Measurements from ENCODE around the gene CACUL1. TPM values are rescaled to one million over a fixed set of nuclear protein-coding genes. Genes with fewer than 3 reads are reported as not detected.
"Not testable (repeated sequence)": the region's sequence is repeated elsewhere in the genome, so short reads cannot be mapped to it uniquely, and the experiment has no call there.

Gene CACUL1
- total RNA-seq: 10 to 100 TPM; 42.1 TPM
- long read RNA-seq, full-length matches to known transcripts: 24 of 29 reads
- long read RNA-seq, partial matches to known transcripts: 0 of 29 reads
- long read RNA-seq, other reads (novel, unspliced or antisense): 5 of 29 reads

DNA sequence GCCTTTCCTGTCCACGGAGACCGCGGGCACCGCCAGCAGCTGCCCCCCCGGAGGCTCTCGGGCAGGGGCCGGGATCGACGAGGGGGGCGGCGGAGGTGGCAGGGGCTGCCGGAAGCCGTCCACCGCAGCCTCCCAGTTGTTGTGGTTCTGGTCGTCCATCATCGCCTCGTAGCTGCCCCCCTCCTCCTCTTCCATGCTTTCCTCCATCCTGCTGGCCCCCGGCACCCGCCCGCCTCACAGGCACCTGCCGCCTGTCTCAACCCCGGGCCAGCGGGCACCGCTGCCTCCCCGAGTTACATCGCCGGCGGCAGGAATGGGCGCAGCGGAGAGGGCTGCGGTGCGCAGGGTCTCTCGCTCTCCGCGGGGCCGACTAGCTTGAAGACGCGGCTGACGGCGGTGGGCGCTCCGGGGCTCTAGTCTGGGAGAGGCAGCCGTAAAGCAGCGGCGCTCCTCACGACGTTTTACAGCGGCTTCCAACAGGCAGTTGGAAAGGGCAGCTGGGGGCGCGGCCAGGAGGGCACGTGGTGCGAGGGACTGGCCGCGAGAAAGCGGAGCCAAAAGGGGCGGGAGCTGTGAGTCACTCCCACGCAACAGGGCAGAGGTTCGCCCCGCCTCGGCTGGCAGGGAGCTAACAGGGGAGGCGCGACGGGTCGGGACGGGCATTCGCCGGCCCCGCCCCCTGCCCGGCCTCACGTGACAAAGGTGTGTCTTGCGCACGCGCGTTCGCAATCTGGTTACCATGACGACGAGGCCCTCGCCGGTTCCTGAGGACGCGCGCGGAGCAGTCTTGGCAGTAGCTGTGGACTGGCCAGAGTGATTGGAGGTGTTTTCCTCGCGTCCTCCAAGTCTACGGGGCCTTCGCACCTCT, at the start of gene CACUL1:
TSS of gene CACUL1 (minus strand) at position 415 of the 868 bp plus-strand sequence. CDS start at position 207, 208 bp downstream.
- ATAC-seq: peak; percentile 97
- intact Hi-C loops (cut with DNase I, micrococcal nuclease): no loop called here
- peak; percentile 100 for DNase-seq

DNA sequence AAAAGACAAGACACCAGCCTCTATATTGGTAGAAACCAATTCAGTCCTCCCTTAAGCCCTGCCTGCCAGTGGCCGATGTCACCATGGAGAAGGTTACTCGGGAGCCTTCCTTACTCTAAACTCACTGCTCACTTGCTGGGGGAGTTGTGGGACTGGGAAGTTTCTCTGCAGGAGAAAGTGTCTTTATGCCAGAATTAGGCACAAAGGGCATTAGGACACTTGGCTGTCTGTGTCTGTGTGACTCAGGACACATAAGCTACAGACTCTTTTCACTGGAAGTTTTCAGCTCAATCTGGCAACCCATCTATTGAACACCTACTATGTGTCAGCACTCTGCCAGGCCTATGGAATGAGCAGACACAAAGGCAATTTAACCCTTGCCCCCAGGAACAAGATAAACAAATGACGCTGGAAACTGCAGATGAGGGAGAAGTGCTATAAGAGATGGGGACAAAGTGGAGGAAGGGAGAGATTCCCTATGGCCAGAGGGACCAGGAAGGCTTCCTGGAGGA, 49.5 kb upstream of the CACUL1 start:
- intact Hi-C loops (cut with DNase I, micrococcal nuclease): no loop called here
- ATAC-seq (no peak), DNase-seq (no peak)

DNA sequence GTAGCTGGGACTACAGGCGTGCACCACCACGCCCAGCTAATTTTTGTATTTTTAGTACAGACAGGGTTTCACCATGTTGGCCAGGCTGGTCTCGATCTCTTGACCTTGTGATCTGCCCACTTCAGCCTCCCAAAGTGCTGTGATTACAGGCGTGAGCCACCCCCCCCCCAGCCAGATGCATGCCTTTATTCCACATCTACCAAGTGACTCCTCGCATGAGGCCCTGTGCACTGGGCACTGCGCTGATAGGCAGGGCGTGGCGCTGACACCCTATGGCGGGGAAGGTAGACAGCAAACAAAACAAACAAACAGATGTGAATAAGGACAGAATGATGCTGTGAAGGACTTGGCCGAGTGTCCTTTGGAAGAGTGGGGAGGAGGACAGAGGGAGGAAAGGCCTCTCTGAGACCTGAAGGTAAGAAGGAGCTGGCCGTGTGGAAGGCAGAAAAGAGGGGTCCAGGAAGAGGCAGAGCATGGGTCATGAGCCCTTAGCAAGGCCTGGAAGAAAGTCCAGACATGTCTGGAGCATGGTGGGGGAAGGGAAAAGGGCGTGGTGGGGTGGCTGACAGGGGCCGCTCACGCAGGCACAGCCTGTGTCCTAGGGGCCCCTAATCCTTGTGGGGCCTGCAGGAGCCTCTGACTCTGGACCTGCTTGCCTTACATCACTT, 47.5 kb upstream of the CACUL1 start:
- intact Hi-C loops (cut with DNase I, micrococcal nuclease): no loop called here
- ATAC-seq: no peak
- no peak for DNase-seq

DNA sequence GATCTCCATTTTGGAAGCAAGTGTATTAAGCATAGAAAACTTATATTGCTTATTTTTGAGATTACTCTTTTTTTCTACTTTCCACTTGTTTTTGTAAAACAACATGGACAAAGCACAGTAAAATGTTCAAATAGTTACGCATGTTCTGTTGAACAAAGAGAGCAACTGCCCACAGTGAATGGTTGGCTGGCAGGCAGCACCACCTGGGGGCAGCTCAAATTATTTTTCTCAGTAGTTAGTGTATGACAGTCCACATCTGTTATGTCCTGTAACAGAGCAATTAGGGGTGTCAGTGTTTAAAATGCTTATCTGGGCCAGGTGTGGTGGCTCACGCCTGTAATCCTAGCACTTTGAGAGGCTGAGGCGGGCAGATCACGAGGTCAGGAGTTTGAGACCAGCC, 46.1 kb upstream of the CACUL1 start:
- DNase-seq: peak in 1 of 2 donors; percentile 34
- intact Hi-C loops (cut with DNase I, micrococcal nuclease): no loop called here
- peak; percentile 71 for ATAC-seq

DNA sequence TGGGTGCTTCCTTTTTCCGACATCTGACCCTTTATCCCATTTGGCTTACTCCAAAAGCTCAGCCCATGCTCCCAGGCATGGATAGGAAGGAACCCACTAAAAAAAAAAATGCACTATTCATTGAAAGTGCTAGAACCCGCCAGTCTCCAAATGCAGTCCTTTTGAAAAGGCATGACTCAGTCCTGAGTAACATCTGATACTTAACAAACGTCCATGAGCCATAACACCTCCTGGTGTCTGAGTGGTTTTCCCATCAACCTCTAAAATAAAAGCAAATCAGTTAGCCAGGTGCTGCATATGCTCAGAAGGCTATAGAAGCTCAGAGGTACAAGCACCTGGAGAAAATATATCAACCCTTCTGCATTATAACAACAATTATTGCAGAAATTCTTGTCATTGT, 45.0 kb upstream of the CACUL1 start:
- DNase-seq (no peak), ATAC-seq (no peak)
- intact Hi-C loops (cut with DNase I, micrococcal nuclease): no loop called here

DNA sequence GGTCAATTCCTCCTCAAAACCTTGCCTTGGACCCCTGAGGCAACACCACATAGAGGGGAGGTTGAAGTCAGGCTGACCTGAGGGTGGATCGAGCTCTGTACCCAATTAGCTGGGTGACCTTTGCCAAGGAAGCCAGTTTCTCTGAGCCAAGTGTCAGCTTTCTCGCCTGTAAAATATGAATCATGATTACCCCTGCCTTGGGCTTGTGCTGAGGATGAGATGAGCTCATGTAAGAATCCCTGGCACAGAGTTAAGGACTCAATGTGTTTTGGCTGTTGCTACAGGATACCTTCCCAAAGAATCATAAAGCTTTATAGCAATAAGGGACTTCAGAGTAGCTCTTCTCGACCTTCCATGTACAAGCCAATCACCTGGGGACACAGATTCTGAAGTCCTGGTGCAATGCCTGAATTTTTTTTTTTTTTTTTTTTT, 43.5 kb upstream of the CACUL1 start:
- ATAC-seq (peak; percentile 11), DNase-seq (no peak)
- intact Hi-C loops (cut with DNase I, micrococcal nuclease): no loop called here

DNA sequence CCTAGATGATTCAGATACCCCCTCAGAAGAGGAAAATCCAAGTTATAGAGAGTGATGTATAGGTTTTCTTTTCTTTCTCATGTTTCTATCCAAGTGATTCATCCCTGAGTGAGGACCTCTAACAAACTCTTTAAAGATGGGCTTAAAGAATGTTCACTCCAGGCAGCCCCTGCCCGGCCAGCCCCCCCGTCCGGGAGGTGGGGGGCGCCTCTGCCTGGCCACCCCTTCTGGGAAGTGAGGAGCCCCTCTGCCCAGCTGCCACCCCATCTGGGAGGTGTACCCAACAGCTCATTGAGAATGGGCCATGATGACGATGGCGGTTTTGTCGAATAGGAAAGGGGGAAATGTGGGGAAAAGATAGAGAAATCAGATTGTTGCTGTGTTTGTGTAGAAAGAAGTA, 40.2 kb upstream of the CACUL1 start:
- DNase-seq; intact Hi-C loops (cut with DNase I, micrococcal nuclease); ATAC-seq: not testable (repeated sequence)

DNA sequence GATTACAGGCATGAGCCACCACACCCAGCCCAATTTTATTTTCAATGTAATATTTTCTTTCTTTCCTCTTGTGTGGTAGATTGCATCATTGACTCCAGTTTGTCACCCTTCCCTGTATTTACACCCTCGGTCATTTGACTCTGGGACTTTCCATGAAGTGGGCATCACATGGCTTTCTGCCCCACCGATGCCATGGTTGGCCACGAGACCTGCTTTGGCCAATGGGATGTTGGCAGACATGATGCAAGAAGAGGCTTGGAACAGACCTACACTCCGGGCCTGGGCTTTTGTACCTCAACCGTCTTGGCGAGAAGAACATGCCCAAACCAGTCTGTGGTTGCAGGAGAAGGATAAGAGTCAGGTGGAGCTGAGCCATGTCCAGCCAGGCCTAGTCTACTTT, 38.8 kb upstream of the CACUL1 start:
- intact Hi-C loops (cut with DNase I, micrococcal nuclease): no loop called here
- ATAC-seq (no peak), DNase-seq (no peak)

DNA sequence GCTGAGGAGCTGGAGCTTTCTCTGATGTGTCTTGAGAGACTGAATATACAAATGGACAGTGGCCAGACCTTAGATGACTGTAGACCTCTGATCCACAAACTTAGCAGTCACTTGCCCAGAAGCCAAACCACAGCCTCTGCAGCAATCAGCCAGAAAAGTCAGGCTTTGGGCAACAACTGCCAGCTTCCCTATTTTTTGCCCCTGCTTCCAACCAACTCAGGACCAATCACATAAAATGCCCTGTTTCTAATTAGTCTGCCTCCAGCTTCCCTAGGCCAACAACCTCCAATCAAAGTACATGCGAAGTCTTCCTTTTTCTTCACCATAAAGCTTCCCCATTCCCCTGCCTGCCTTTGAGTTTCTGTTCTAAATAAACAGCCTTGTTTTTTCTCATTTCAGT, 37.8 kb upstream of the CACUL1 start:
- DNase-seq (no peak), ATAC-seq (peak; percentile 17)
- intact Hi-C loops (cut with DNase I, micrococcal nuclease): no loop called here

DNA sequence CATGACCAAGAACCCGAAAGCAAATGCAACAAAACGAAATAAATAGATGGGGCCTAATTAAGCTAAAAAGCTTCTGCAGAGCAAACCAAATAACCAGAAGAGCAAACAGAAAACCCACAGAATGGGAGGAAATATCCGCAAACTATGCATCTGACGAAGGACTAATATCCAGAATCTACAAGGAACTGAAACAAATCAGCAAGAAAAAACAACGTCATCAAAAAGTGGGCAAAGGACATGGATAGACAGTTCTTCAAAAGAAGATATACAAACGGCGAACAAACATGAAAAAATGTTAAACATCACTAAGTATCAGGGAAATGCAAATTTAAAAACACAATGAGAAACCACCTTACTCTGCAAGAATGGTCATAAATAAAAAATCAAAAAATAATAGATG, 35.3 kb upstream of the CACUL1 start:
- intact Hi-C loops (cut with DNase I, micrococcal nuclease): no loop called here
- ATAC-seq: no peak
- no peak for DNase-seq

DNA sequence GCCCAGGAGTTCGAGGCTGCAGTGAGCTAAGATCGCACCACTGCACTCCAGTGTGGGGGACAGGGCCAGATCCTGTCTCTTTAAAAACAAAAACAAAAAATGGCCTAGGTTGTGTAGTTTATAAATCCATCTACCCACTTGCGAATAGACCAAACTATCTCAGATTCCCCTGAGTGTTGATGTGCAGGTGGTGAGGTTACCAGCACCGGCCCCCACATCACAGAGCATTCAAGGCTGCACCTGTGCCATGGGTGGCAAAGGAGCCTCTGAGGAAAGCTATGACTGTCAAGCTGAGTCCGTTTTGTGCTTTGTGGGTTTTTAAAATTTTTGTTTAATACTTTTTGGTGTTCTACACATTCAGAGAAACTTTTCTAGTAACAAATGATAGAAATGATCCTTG, 30.8 kb upstream of the CACUL1 start:
- DNase-seq: no peak
- ATAC-seq: no peak
- intact Hi-C loops (cut with DNase I, micrococcal nuclease): no loop called here

DNA sequence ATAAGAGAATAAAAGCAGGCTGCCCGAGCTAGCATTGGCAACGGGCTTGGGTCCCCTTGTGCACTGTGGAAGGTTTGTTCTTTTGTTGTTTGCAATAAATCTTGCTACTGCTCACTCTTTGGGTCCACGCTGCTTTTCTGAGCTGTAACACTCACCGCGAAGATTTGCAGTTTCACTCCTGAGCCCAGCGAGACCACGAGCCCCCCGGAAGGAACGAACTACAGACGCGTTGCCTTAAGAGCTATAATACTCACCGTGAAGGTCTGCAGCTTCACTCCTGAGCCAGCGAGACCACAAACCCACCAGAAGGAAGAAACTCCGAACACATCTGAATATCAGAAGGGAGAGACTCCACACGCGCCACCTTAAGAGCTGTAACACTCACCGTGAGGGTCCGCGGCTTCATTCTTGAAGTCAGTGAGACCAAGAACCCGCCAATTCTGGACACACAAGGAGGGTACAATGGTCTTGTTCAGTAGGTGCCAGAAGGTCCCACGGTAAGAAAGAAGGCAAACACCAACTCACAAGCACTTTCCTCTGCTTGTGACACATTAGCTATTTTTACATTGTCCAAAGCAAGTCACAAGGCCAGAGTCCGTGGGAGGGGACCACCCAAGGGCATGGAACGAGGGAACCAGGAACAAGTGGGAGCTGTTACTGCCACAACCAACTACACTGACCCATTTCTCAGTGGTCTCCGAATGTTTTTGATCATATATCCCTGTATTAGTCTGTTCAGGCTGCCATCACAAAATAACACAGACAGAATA, 29.2 kb upstream of the CACUL1 start:
- ATAC-seq (no peak), DNase-seq (no peak)
- intact Hi-C loops (cut with DNase I, micrococcal nuclease): no loop called here

DNA sequence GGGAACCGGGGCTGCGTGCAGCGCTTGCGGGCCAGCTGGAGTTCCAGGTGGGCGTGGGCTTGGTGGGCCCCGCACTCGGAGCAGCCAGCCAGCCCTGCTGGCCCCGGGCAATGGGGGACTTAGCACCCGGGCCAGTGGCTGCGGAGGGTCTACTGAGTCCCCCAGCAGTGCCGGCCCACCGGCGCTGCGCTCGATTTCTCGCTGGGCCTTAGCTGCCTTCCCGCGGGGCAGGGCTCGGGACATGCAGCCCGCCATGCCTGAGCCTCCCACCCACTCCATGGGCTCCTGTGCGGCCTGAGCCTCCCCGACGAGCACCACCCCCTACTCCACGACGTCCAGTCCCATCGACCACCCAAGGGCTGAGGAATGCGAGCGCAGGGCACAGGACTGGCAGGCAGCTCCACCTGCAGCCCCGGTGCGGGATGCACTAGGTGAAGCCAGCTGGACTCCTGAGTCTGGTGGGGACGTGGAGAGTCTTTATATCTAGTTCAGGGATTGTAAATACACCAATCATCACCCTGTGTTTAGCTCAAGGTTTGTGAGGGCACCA, 28.2 kb upstream of the CACUL1 start:
- intact Hi-C loops (cut with DNase I, micrococcal nuclease); DNase-seq; ATAC-seq: not testable (repeated sequence)

DNA sequence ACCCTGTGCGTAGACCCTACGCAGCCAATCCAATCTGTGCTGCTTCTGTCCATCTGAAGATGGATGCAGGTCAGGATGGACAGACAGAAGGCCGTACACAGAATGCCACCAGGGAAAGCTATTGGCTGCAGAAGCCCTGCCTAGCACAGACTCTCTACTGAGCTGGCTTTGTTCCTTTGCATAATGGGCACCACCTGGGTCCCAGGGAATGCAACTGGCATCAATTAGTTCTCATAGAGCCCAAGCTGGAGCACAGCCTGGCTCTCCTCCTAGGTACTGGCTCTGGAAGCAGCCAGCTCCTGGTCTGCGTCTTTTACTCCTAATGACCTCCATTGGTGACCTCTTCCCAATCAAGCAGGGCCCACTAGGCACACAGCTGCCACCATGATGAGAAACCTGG, 26.8 kb upstream of the CACUL1 start:
- DNase-seq (no peak), ATAC-seq (no peak)
- intact Hi-C loops (cut with DNase I, micrococcal nuclease): no loop called here

DNA sequence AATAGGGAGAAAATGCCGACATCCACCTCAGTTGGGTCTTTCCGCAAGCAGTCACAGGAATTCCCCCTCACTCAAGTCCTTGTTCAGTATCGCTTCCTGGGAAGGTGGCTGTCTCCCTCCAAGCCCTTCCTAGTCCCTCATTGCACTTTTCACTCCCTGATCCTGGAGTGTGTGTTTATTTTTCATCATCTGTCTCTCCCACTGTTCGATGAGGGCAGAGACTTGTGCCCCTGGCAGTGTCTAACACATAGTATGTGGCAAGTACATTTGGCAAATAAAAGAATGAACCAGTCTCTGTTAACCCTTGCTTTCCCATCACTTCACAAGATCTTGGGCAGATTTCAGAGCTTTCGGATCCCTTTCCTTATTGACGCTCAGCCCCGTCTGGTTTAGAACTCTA, 24.0 kb upstream of the CACUL1 start:
- intact Hi-C loops (cut with DNase I, micrococcal nuclease): no loop called here
- no peak for ATAC-seq
- DNase-seq: no peak

DNA sequence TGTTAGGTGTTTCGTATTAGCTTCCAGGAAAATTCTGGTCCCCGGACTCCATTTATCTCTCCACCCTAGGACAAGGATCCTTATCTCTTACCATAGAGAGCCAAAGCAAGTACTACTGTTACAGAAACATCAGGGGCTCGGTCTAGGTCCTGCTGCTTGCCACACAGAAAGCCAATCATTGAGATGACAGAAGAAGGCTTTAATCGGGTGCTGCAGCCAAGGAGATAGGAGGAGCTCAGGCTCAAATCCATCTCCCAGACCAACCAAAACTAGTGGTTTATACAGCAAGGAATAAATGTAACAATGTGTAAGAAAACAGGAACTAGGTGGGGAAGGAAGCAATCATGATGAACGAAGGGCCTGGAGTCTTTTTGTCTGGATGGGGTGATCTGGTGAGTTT, 22.2 kb upstream of the CACUL1 start:
- no peak for DNase-seq

DNA sequence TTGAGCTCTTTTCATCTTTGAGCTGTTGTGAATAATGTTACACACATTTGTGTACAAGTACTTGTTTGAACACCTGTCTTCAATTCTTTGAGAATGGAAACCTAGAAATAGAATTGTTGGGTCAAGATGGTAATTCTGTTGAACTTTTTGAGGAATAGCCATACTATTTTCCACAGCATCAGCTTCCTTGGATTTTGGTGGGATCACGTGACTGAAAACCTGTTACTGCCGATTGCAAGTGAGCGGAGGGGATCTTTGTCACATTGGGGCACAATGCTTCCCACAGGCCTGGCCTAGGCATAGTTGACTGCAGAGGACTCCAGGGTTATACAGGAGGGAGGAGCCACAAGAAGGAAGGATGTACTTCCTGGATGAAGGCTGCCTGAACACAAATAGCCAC, 21.3 kb upstream of the CACUL1 start:
- intact Hi-C loops (cut with DNase I, micrococcal nuclease): no loop called here
- DNase-seq (no peak), ATAC-seq (no peak)

More for the DNA sequence above, 22.2 kb upstream of the CACUL1 start:
- ATAC-seq: no peak
- intact Hi-C loops (cut with DNase I, micrococcal nuclease): no loop called here

DNA sequence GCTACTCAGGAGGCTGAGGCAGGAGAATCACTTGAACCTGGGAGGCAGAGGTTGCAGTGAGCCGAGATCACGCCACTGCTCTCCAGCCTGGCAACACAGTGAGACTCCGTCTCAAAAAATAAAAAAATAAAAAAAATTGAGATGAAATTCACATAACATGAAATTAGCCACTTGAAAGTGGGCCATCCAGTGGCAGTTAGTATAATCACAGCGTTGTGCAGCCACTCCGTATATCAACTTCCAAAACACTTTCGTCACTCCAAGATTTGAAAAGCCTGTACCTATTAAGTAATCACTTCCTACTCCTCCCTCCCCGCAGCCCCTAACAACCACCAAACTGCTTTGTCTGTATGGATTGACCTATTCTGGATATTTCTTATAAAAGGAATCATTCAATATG, 20.7 kb upstream of the CACUL1 start:
- ATAC-seq: no peak

DNA sequence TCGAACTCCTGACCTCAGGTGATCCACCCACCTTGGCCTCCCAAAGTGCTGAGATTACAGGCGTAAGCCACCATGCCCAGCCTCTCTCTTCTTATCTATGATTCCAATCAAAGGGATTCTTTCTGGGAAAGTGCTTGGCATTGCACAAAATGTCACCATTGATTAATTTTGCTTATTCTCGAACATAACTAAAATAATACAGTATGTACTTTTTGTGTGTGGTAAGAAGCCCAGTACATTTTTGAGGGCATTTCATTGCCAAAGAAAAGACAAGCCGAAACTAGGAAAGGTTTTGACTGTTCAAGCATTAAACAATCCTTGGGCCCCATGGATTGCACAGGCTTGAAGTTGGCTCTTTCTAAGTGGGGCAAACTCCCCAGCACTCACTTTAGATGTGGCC, 18.3 kb upstream of the CACUL1 start:
- no peak for ATAC-seq
- intact Hi-C loops (cut with DNase I, micrococcal nuclease): no loop called here
- DNase-seq: no peak

More for the DNA sequence above, 20.7 kb upstream of the CACUL1 start:
- intact Hi-C loops (cut with DNase I, micrococcal nuclease): no loop called here
- DNase-seq: no peak

Measured in left colon (tissue), 2 donors.